K562 (cell line): Measurements from ENCODE around the gene SV2C. TPM values are rescaled to one million over a fixed set of nuclear protein-coding genes. Genes with fewer than 3 reads are reported as not detected.

Source experiments
- BRF2 ChIP-seq: IDR thresholded peaks from 3 replicates; pipeline ENCODE4 v1.6.1; 2011; ENCODE audit warnings: borderline replicate concordance, mild to moderate bottlenecking; ENCODE audit not compliant: insufficient read length, insufficient read depth
- CBFA2T3 ChIP-seq: fragments of 450-650 bp; IDR thresholded peaks from 2 replicates; pipeline ENCODE4 v1.6.1; 2017
- CHCHD3 ChIP-seq: fragments of 250-450 bp; sonication (Bioruptor Pico); IDR thresholded peaks from 2 replicates; pipeline ENCODE4 v2.1.2; 2022; ENCODE audit warnings: mild to moderate bottlenecking
- DPF2 ChIP-seq: fragments of 450-650 bp; IDR thresholded peaks from 2 replicates; pipeline ENCODE4 v1.6.1; 2016
- E2F4 ChIP-seq: sonication (generic); formaldehyde crosslinking; IDR thresholded peaks from 2 replicates; pipeline ENCODE4 v1.8.0; 2022; ENCODE audit warnings: mild to moderate bottlenecking, low read depth, missing genetic modification reagents
- MNT ChIP-seq, 2 experiments: fragments of 450-650 bp; conservative IDR thresholded peaks; 2 replicates each; pipeline ENCODE4 v1.6.1; 2017; ENCODE audit warnings: mild to moderate bottlenecking in 2 of 2, moderate library complexity in 2 of 2
- NFIX ChIP-seq: fragments of 250-450 bp; sonication (Bioruptor Pico); IDR thresholded peaks from 2 replicates; pipeline ENCODE4 v1.4.0; 2020; ENCODE audit warnings: low read depth, mild to moderate bottlenecking, moderate library complexity
- RERE ChIP-seq: sonication (generic); formaldehyde crosslinking; IDR thresholded peaks from 2 replicates; pipeline ENCODE4 v1.8.0; 2023; ENCODE audit warnings: missing genetic modification reagents, mild to moderate bottlenecking, borderline replicate concordance
- SMAD3 ChIP-seq: fragments of 450-650 bp; formaldehyde crosslinking; conservative IDR thresholded peaks from 2 replicates; pipeline ENCODE4 v1.4.0; 2020; ENCODE audit warnings: mild to moderate bottlenecking
- TBP ChIP-seq: optimal IDR thresholded peaks from 2 replicates; pipeline ENCODE3; 2011; ENCODE audit warnings: low read depth, low read length, improper control_type of control experiment
- THRB ChIP-seq: fragments of 450-650 bp; formaldehyde crosslinking; conservative IDR thresholded peaks from 2 replicates; pipeline ENCODE4 v1.4.0; 2022; ENCODE audit warnings: mild to moderate bottlenecking, missing genetic modification characterization
- TRIM28 ChIP-seq: fragments of 450-650 bp; IDR thresholded peaks from 2 replicates; pipeline ENCODE4 v1.6.1; 2017
- ZFP36 ChIP-seq: fragments of 150-350 bp; IDR thresholded peaks from 2 replicates; pipeline ENCODE4 v1.6.1; 2018; ENCODE audit warnings: low read length, low read depth; ENCODE audit not compliant: partially characterized antibody
- polyA plus RNA-seq, 8 experiments: library from polyadenylated mRNA; depleted of rRNA in 4 of 8; stranded (reverse) in 5 of 8; unstranded in 3 of 8; fragments of >200 nt; fragmentation: Nextera tagmentation in 2 of 8; fragmentation: Illumina TruSeq in 1 of 8; extraction: Ambion mirVana in 2 of 8; extraction: Trizol in 1 of 8; gene quantifications; 2 replicates each; pipeline versions ENCODE4 v1.2.1 to v1.2.3, GENCODE V29; 2011 to 2014; ENCODE audit warnings: inconsistent platforms in 1 of 8, missing spikeins in 1 of 8
- total RNA-seq, 7 experiments: library from RNA; depleted of rRNA in 6 of 7; stranded (reverse); fragments of >200 nt in 6 of 7; fragmentation: Illumina TruSeq in 2 of 7; extraction: Trizol in 2 of 7; gene quantifications; 2 replicates each; pipeline versions ENCODE4 v1.2.1 to v1.2.3, GENCODE V29; 2011 to 2021; ENCODE audit warnings: low replicate concordance in 1 of 7

SV2C gene
- total and polyA plus RNA-seq, 9 of the 15 experiments (the other 6 are each of a cell fraction or from before 2014, with no cell fraction given) = 0.05 TPM; not detected in 8

GRCh38 chr5:76372323-76373054, 289.3 kb downstream of the SV2C start (continued):
- 0 out of 2 replicates have a peak, but pooled peaks have one; percentile 31 for TF ChIP-seq RERE (CRISPR knock-in tag)
- TF ChIP-seq TRIM28 = peak; percentile 76; the same call in 1 of the 2 replicates
- TF ChIP-seq CHCHD3 (CRISPR knock-in tag) = 0 out of 2 replicates have a peak, but pooled peaks have one; percentile 58
- TF ChIP-seq ZFP36 = no peak
- TF ChIP-seq BRF2 = no peak
- TF ChIP-seq THRB (CRISPR knock-in tag) = peak; percentile 85; the same call in 1 of the 2 replicates
- TF ChIP-seq DPF2 = peak; percentile 99
- no peak for TF ChIP-seq SMAD3
- TF ChIP-seq TBP = peak; percentile 41
- TF ChIP-seq NFIX (CRISPR knock-in tag) = no peak
- TF ChIP-seq CBFA2T3 = peak; percentile 93
- TF ChIP-seq MNT (conservative IDR thresholded peaks at IDR 0.05) = peak; percentile 65 to 68
- TF ChIP-seq E2F4 (CRISPR knock-in tag) = no peak
